SU-DHL-6 (cell line): ENCODE measurements around the gene PSAPL1.

Source experiments
- EZH2phosphoT487 ChIP-seq: fragments of 200-600 bp; sonication (generic), shearing (Covaris generic); conservative IDR thresholded peaks from 2 replicates; pipeline ENCODE4 v1.6.1; 2018; ENCODE audit warnings: mild to moderate bottlenecking, antibody characterized with exemption, low read length, moderate library complexity, mixed read lengths
- TF ChIP-seq, protein P1 (sequence below): fragments of 200-600 bp; sonication (generic); IDR thresholded peaks from one replicate; pipeline ENCODE4 v1.5.1; 2017; ENCODE audit warnings: antibody characterized with exemption, mild to moderate bottlenecking, low read length, moderate library complexity; ENCODE audit not compliant: insufficient read depth, poor library complexity, severe bottlenecking

DNA sequence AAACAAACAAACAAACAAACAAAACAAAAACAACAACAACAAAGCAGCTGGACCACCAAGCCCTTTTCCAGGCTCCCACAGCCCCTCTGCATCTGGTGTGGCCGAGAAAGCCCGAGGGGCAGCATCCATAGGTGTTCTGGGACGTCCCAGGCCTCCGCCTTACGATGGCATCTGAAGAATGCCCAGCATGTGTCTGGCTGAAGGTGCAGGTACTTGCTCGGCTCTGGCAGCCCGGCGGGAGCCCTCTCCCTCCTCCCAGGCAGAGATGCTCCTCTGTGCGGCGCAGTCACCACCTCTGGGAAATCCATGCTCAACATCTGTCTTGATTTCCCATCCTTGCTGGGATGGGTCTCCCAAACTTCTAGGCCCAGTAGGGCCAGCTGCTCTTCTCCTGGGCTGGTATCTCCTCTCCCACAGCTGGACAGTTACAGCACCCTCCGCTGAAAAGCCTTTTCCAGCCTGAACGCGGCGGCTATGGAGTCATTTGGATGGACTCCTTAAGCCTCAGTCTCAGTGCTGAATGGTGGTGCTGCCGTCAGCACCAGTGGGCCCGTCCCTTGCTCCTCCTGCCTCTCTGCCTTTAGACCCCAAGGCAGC lies 4.3 kb downstream of the PSAPL1 start:
- TF ChIP-seq, protein P1, sequence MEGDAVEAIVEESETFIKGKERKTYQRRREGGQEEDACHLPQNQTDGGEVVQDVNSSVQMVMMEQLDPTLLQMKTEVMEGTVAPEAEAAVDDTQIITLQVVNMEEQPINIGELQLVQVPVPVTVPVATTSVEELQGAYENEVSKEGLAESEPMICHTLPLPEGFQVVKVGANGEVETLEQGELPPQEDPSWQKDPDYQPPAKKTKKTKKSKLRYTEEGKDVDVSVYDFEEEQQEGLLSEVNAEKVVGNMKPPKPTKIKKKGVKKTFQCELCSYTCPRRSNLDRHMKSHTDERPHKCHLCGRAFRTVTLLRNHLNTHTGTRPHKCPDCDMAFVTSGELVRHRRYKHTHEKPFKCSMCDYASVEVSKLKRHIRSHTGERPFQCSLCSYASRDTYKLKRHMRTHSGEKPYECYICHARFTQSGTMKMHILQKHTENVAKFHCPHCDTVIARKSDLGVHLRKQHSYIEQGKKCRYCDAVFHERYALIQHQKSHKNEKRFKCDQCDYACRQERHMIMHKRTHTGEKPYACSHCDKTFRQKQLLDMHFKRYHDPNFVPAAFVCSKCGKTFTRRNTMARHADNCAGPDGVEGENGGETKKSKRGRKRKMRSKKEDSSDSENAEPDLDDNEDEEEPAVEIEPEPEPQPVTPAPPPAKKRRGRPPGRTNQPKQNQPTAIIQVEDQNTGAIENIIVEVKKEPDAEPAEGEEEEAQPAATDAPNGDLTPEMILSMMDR = no peak
- no peak for TF ChIP-seq EZH2phosphoT487
